SK-N-SH (cell line): ENCODE results near the gene SH2B3. TPM values are rescaled to one million over a fixed set of nuclear protein-coding genes. Genes with fewer than 3 reads are reported as not detected.

Experiments
- CTCF ChIA-PET: fragments of 300-600, 350-600 bp; formaldehyde crosslinking; extraction: SDS; loops from one replicate; lab custom pipeline; 2021; lab: Yijun Ruan, JAX
- POLR2A ChIA-PET: fragments of 350-600 bp; sonication (Branson Sonifier 250); formaldehyde crosslinking; extraction: SDS; loops from one replicate; lab custom pipeline; 2020; ENCODE audit warnings: antibody characterized with exemption, inconsistent platforms; lab: Yijun Ruan, JAX
- DNase-seq: peaks from one replicate; pipeline ENCODE4 v3.0.0; 2012
- H2AFZ ChIP-seq: fragments of 200-600 bp; sonication (generic); 2 replicates; pipeline ENCODE4 v1.8.1; 2016; ENCODE audit warnings: antibody characterized with exemption, mild to moderate bottlenecking, low read depth
- H3F3A ChIP-seq: fragments of 200-600 bp; sonication (generic); replicated peaks from 2 replicates; pipeline ENCODE3; 2016; ENCODE audit warnings: antibody characterized with exemption, mild to moderate bottlenecking; ENCODE audit not compliant: insufficient read depth
- H3K27ac ChIP-seq, 2 experiments: fragments of 200-500 bp in 1 of 2; fragments of 200-600 bp in 1 of 2; sonication (Bioruptor generic) in 1 of 2; sonication (generic), shearing (Covaris generic) in 1 of 2; 2 replicates each; pipeline versions ENCODE4 v1.5.1 to v1.6.1; 2014 to 2016; ENCODE audit warnings: low read depth in 2 of 2, inconsistent platforms in 1 of 2, low read length in 1 of 2, mild to moderate bottlenecking in 1 of 2, mixed read lengths in 1 of 2
- H3K27me3 ChIP-seq: fragments of 200-600 bp; sonication (generic), shearing (Covaris generic); 2 replicates; pipeline ENCODE4 v1.6.1; 2016; ENCODE audit warnings: mixed run types; ENCODE audit not compliant: insufficient read depth
- H3K36me3 ChIP-seq, 2 experiments: fragments of 200-500 bp in 1 of 2; fragments of 200-600 bp in 1 of 2; sonication (Bioruptor generic) in 1 of 2; sonication (generic) in 1 of 2; replicated peaks in 1 of 2; 2 replicates each; pipeline versions ENCODE3 to v1.5.1; 2014 to 2016; ENCODE audit warnings: low read length in 1 of 2, mild to moderate bottlenecking in 1 of 2; ENCODE audit not compliant: insufficient read depth in 2 of 2, control insufficient read depth in 1 of 2
- H3K4me1 ChIP-seq, 2 experiments: fragments of 200-500 bp in 1 of 2; fragments of 200-600 bp in 1 of 2; sonication (Bioruptor generic) in 1 of 2; sonication (generic), shearing (Covaris generic) in 1 of 2; 2 replicates each; pipeline versions ENCODE4 v1.5.1 to v1.6.1; 2014 to 2016; ENCODE audit warnings: low read depth in 1 of 2, low read length in 1 of 2, mixed run types in 1 of 2; ENCODE audit not compliant: insufficient read depth in 2 of 2, control insufficient read depth in 1 of 2
- H3K4me2 ChIP-seq: fragments of 200-600 bp; sonication (generic), shearing (Covaris generic); 2 replicates; pipeline ENCODE4 v1.6.1; 2017; ENCODE audit warnings: mixed run types
- H3K4me3 ChIP-seq, 2 experiments: fragments of 200-500 bp in 1 of 2; fragments of 200-600 bp in 1 of 2; sonication (Bioruptor generic) in 1 of 2; sonication (generic), shearing (Covaris generic) in 1 of 2; 2 replicates each; pipeline versions ENCODE4 v1.5.1 to v1.8.1; 2014 to 2016; ENCODE audit warnings: low read depth in 2 of 2, inconsistent platforms in 1 of 2, low read length in 1 of 2, mild to moderate bottlenecking in 1 of 2, mixed read lengths in 1 of 2, moderate library complexity in 1 of 2
- H3K79me2 ChIP-seq: fragments of 200-600 bp; sonication (generic); 2 replicates; pipeline ENCODE4 v1.8.1; 2017; ENCODE audit warnings: mild to moderate bottlenecking; ENCODE audit not compliant: insufficient read depth
- H3K9ac ChIP-seq: fragments of 200-600 bp; sonication (generic); 2 replicates; pipeline ENCODE4 v1.6.1; 2017; ENCODE audit warnings: mixed run types
- H3K9me2 ChIP-seq: fragments of 200-600 bp; sonication (generic); 2 replicates; pipeline ENCODE4 v1.6.1; 2017; ENCODE audit warnings: mixed run types
- H3K9me3 ChIP-seq: fragments of 200-600 bp; sonication (generic); 2 replicates; pipeline ENCODE4 v1.6.1; 2017; ENCODE audit warnings: mixed run types, mild to moderate bottlenecking, moderate library complexity
- H4K20me1 ChIP-seq: fragments of 200-600 bp; sonication (generic); 2 replicates; pipeline ENCODE4 v1.6.1; 2017; ENCODE audit warnings: mild to moderate bottlenecking, mixed run types; ENCODE audit not compliant: insufficient read depth
- EZH2phosphoT487 ChIP-seq: fragments of 200-600 bp; sonication (generic); IDR thresholded peaks from 2 replicates; pipeline ENCODE4 v1.6.1; 2017; ENCODE audit warnings: low read depth, mixed run types, mild to moderate bottlenecking, antibody characterized with exemption, moderate library complexity, borderline replicate concordance
- GATA2 ChIP-seq: sonication (generic); formaldehyde crosslinking; IDR thresholded peaks from 2 replicates; pipeline ENCODE4 v1.5.0; 2020; ENCODE audit warnings: mild to moderate bottlenecking, missing genetic modification reagents
- MAX ChIP-seq: IDR thresholded peaks from 2 replicates; pipeline ENCODE4 v1.4.0; 2012; ENCODE audit warnings: low read depth
- MEF2A ChIP-seq: IDR thresholded peaks from 2 replicates; pipeline ENCODE4 v1.4.0; 2012; ENCODE audit warnings: low read depth, borderline replicate concordance
- RFX5 ChIP-seq: IDR thresholded peaks from 2 replicates; pipeline ENCODE4 v1.6.1; 2012; ENCODE audit warnings: mild to moderate bottlenecking, improper control_type of control experiment, low read length
- YY1 ChIP-seq: IDR thresholded peaks from 2 replicates; pipeline ENCODE4 v1.4.0; 2012; ENCODE audit warnings: low read depth, mild to moderate bottlenecking
- ZBTB33 ChIP-seq: IDR thresholded peaks from 2 replicates; pipeline ENCODE4 v1.4.0; 2012; ENCODE audit warnings: low read depth, borderline replicate concordance
- WGBS: methylation state at CpG from one replicate; pipeline ENCODE4 v1.1.6; 2017; ENCODE audit warnings: low lambda C conversion rate; 5-methylcytosine and 5-hydroxymethylcytosine counted together
- polyA plus RNA-seq, 3 experiments: library from polyadenylated mRNA; depleted of rRNA; stranded (reverse); fragments of >200 nt; gene quantifications; 2 replicates each; pipeline ENCODE4 v1.2.3, GENCODE V29; 2012

The SH2B3 gene
- polyA plus RNA-seq, 1 of the 3 experiments (the other 2 are of a cell fraction): 15.6 TPM

GRCh38 chr12:111442301-111443045 lies 36.8 kb downstream of the SH2B3 start:
- Histone ChIP-seq H3F3A (peaks cover 54% of the 10 kb centered on the region), H3K4me1 (peaks cover 42 to 43% of the 10 kb centered on the region in 2 experiments; a peak in 3 of 4 replicates), H3K9ac (no peak overlapping the region), H3K9me2 (no peaks in the 10 kb centered on the region), H3K79me2 (peaks cover 86% of the 10 kb centered on the region), H4K20me1 (peaks cover 98% of the 10 kb centered on the region), H3K27me3 (no peaks in the 10 kb centered on the region), H3K36me3 (peaks cover 10 to 34% of the 10 kb centered on the region in 2 experiments), H3K4me2 (no peak overlapping the region), H3K27ac (peak overlapping the region in 1 of 2 experiments; percentile 42; a peak in 2 of 4 replicates), H3K4me3 (no peak overlapping the region), H2AFZ (no peak overlapping the region), H3K9me3 (no peaks in the 10 kb centered on the region)
- POLR2A ChIA-PET: no interaction called here
- TF ChIP-seq YY1 (no peak), ZBTB33 (no peak), RFX5 (no peak)
- CTCF ChIA-PET: interaction anchor here (5.1 to 28.3 kb wide), 2 partner anchors 8 to 41 kb away, joined by 33 to 618 read pairs; partner anchors contain the start of gene SH2B3
- no peak for DNase-seq
- WGBS: 89% methylated on average over 6 of the region's 10 CpGs

- Histone ChIP-seq H3K4me2 (no peak overlapping the region), H3K9ac (no peak overlapping the region), H3K4me3 (no peak overlapping the region), H3K4me1 (peaks cover 36 to 47% of the 10 kb centered on the region in 2 experiments; a peak in 3 of 4 replicates), H3K36me3 (peaks cover 10 to 40% of the 10 kb centered on the region in 2 experiments), H4K20me1 (peaks cover 92% of the 10 kb centered on the region), H3F3A (peaks cover 54% of the 10 kb centered on the region), H3K9me2 (no peaks in the 10 kb centered on the region), H3K9me3 (no peaks in the 10 kb centered on the region), H3K27ac (peak overlapping the region; percentile 3 to 42; a peak in 3 of 4 replicates), H3K27me3 (no peaks in the 10 kb centered on the region), H3K79me2 (peaks cover 80% of the 10 kb centered on the region), H2AFZ (no peak overlapping the region)
- ChIA-PET CTCF (interaction anchor here (5.1 to 28.3 kb wide), 2 partner anchors 8 to 42 kb away, joined by 33 to 618 read pairs; partner anchors contain the start of gene SH2B3), POLR2A (interaction anchor here (0.6 kb wide), 1 partner anchor 58 kb away, joined by 3 read pairs; no protein-coding TSS in a partner anchor)
- DNase-seq: no peak
- TF ChIP-seq MAX (no peak), GATA2 (CRISPR knock-in tag) (no peak), EZH2phosphoT487 (no peak), YY1 (no peak), MEF2A (no peak)
- WGBS: 100% methylated on average over 1 of the region's 7 CpGs
These were observed 37.4 kb downstream of the SH2B3 start for GRCh38 chr12:111443086-111443485.
